CD4-positive, alpha-beta T cell treated with Interferon gamma for 1 hour (primary cell): ENCODE measurements around the gene KANSL1L.
A peak's percentile ranks its signal among the peaks of the same experiment; 100 is the strongest.

Source experiments
- DNase-seq: peaks from one replicate; pipeline ENCODE4 v3.0.0-alpha.2; 2020

Gene KANSL1L

DNA sequence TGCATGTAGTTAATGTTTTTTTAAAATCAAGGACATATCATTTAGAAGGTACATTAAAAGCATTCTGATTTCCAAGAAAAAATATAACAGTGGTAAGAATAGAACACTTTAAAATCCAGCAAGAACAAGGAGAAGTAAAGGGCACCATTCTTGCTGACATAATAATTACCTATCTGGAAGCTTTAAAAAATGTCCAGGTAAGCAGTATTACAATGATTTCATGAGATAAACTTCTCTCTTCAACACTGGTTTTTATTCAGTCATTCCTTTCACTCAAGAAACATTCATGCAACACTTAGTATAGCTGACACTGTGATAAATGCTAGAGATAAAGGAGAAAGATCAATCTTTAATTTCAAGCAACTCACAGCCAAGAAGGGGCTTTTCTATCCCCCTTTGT, 2.9 kb upstream of the KANSL1L start:
- DNase-seq, result no peak

DNA sequence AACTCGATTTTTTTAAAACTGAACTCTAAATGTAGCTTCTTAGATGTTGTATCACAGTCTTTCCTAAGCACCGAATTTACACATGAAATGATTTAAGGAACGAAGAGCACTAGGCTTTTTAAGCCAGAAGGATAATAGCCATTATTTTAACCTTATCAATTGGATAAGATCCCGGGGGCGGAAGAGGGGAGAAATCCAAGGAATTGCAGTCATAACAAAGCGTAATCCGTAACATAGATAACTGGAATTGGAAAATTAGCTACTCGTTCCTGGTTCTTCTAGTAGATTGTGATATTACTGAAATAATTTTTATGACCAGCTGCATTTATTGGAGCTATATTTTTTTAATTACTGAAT, 988 bp upstream of the KANSL1L start:
- DNase-seq, result no peak

DNA sequence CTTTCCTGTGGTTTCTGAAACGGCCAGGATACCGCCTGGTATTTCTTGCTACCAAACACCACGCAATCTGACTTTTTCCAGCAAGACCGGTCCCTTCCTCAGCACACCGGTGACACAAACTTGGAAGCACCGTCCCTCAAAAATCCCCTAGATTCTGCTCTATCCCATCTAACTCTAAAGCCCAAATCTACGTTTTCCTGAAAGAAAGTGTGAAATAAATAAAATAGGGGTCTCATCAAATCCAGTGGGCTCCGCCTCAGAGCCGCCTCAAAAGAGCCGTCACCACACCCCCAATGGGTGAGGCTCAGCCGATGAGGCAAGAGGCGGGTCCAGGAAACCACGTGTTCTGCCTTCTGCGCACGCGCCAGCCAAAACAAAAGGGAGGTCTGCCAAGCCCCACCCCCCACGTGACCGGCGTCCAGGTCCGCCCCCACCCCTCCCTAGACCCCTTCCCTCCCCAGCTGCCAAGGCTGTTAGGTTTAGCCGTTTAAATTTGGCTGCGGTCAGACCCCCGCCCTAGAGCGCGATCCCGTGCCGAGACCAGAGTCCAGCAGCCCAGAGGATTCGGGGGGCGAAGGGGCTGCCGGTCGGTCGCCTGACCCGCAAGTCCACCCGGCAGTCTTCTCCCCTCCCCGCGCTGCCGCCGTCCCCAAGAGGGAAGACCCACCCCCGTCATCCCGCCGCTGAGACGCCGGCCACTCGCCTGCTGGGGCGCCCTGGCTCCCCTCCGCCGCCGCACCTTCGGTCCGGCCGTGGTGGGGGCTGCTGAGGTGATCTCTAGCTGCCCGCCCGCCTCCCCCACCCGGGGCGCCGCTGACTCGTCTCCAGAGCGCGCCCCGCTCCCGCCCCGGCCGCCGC, 534 bp downstream of the KANSL1L start:
- peak; percentile 96 for DNase-seq

DNA sequence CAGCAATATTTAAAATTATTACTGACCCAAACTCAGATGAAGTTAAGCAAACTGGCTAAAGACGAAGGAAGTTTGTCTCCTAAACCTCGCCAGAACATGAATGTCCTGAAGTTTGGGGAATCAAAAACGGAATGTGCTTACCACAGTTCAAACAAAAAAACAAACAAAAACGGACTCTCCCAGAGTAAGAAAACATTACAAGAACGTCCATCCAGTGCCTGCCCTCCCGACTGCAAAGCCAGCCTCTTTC, 1.1 kb downstream of the KANSL1L start:
- DNase-seq, result no peak

DNA sequence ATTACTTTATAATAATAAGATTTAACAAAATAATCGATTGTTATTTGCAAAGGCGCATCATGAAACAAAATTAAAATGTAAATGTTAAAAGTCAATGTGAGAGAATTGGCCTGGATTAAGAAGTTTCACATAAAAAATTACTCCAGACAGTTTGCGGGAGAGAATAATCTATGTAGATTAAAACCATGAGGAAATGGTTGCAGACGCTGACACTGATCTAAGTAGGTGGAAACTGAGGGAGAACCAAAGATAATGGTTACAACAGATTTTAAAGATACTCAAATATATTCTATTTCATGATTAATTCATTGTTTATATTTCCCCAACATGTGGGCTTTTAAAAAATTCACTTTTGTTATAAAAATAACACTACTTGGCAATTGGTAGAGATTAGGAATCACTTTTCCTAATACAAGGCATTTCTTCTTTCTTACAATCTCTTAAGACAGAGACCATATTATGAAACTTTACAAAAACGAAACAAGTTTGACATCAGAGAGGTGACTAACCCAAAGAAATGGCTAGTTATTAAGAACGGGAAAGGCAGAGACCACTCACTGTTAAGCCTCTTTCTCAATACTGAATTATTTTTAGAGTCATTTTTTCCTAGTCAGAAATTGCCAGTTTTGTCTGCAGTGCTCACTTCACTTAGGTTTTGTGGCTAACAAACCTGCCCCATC, 1.6 kb downstream of the KANSL1L start:
- no peak for DNase-seq

DNA sequence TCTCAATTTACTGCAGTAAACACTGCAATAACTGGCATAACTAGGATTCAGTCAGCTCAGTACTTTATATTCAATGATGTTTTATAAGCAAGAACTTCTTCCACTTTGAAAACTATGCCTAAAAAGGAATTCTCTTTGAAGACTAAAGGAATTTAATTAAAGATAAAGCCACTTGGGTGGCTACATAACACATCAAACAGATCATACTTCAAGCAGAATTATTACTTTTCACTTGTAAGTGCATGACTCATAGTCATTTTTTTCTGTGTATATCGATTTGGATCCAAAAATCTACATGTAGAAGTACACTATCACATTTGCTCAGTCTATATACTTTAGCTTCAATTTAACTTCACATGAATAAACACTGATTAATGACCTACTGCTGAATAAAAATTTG, 4.0 kb downstream of the KANSL1L start:
- DNase-seq, result no peak

DNA sequence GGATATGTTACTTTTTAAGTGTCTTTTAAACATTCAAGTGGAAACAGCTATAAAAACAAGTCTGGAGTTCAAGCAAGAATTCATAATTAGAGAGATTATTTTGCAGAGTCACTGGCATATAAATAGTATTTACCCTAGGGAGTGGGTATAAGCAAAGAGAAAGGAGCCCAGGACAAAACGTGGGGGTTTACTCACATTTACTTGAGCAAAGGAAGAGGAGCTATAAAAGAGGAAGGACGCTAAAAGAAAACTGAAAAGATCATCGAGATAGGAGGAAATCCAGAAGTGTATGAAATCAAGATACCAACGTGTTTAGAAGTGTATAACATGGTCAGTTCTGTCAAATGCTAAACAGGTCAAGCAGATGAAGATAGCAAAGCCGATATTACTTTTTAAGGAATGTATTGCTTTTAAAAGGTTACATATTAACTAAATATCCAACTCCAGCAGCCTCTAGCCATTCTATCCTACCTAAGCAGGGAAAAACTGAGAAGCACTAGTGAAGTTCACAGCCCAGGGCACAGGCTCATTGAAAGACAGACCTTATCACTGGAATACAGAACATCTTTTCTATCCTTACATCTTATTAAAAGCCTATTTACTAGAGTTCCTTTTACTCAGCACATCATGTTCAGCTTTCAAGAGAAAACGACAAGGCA, 8.6 kb downstream of the KANSL1L start:
- no peak for DNase-seq

DNA sequence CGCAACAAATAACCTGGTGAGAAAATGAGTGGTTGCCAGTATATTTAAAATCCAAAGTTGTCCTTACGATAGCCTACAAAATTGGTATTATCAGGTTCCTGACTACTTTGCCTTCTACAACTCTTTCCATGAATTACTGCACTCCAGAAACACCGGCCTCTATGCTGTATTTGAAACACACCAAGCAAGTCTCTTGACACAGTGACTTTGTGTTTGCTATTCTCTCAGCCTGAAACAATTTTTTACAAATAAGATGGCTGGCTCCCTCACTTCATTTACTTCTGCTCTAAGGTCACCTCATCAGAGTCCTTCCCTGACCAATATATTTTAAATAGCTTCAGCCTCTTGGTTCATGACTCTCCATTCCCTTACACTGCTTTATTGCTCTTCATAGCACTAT, 12.2 kb downstream of the KANSL1L start:
- DNase-seq, result no peak

DNA sequence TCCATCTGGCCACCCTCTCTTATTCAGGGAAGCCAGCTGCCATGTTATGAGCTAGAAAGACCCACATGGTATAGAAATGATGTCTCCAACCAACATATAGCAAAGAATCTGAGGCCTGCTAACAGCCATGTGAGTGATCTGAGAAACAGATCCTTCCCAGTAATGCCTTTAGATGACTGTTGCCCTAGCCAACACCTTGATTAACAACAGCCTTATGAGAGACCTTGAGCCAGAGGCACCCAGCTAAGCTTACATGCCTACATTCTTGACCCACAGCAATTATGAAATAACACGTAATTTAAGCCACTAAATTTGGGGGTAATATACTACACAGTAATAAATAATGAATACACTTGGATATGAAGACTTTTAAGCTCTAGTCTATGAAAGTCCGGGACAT, 13.0 kb downstream of the KANSL1L start:
- DNase-seq, result no peak

DNA sequence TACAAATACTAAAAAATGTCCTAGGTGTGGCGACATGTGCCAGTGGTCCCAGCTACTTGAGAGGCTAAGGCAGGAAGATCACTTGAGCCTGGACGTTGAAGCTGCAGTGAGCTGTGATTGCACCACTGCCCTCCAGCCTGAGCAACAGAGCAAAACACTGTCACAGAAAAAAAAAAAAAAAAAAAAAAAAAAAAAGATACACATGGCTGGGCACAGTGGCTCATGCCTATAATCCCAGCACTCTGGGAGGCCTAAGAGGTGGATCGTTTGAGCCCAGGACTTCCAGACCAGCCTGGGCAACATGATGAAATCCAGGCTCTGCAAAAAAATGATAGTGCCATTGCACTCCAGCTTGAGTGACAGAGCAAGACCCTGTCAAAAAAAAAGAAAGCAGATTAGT, 13.7 kb downstream of the KANSL1L start:
- no peak for DNase-seq

DNA sequence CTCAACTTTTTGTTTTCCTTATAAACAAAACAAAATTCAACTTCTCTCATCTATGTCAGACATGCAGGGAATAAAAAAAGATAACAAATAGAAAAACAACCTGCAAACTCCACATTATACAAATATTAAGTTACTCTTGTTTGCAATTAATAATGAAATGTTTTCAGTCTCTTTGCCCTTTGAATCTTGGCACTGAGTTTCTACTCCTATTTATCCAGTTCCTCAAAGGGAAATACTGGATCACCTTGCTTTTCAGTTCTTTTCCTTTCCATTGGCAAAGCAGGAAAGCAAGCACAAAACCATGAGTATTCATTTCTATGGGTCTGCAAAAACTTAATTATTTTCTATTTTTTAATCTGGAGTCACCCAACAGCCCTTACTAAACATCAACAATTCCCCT, 23.6 kb downstream of the KANSL1L start:
- DNase-seq, result no peak

DNA sequence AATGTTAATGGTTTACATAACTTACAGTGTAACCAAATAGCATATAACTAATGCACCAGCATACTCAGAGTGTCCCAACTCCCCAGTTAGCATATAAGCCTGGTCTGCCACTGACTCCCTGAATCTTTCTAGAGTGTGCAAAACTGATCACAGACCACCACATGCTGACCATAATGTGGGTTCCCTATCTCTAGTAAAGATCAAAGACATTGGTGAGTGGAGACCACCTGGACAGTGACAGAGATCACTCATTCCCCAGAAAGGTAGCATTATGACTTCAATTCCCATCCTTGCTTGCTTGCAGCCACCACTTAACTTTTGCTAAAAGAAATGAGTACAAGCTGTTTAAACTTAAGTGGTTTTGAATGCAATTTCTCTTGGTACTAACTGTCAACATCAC, 39.0 kb downstream of the KANSL1L start:
- no peak for DNase-seq

DNA sequence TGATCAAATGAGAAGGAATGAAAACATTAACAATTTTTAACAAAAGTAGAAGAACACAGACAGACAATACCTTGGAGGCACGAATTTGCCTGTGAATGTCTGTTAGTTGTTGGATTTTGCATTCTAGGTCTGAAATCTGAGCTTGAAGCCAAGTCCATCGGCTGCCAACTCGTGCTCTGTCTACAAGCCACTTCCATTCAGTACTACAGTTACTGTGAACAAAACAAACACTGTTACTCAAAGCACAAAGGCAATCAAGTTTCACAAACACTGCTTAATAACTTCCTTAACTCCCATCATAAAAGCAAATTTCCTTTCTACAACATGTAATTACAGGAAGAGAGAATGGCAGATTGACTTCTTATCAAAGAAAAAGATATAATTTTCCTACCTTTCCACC, 42.2 kb downstream of the KANSL1L start:
- no peak for DNase-seq

DNA sequence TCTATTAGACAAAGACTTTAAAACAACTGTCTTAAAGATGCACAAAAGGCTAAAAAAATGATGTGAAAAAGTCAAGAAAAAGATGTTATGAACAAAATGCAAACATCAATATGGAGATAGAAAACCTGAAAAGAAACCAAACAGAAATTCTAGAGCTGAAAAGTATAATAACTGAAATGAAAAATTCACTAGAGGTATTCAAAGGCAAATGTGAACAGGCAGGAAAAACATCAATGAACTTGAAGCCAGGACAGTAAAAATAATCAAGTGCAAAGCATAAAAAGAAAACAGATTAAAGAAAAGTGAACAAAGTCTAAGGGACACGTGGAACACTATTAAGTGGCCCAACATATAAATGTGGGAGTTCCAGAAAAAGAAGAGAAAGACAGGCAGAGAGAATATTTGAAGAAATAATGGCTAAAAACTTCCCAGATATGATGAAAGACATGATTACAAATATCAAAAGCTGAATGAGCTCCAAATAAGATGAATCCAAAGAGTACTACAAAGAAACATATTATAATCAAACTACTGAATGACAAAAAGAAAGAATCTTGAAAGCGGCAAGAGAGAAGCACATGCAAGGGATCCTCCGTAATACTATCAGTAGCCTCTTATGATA, 57.5 kb downstream of the KANSL1L start:
- no peak for DNase-seq

DNA sequence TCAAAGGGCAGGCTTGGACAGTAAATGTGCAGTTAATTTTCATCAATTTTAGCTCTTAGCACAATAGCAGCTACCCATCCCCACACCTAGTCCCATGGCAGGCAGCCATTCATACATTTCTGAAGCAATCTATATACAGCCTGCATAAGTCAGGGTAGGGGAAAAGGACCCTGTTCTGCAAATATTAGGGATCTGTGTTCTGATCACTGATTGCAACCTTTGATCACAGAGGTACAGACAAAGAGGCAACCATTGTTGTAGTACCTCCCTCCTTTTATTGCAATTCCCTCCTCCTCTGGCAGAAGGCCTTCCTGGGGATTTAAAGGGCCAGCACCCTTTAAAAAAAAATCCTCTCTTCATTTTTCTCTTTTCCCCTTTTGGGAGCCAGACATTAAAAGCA, 58.3 kb downstream of the KANSL1L start:
- no peak for DNase-seq

DNA sequence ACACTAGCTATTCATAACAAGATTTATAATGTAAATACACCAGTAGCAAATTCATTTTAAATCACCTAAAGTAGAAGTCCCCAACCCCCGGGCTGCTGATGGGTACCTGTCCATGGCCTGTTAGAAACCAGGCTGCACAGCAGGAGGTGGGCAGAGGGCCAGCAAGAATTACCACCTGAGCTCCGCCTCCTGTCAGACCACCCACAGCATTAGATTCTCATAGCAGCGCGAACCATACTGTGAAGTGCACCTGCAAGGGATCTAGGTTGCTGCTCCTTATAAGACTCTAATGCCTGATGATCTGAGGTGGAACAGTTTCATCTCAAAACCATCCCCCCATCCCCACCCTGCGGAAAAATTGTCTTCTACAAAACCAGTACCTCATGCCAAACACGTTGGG, 71.3 kb downstream of the KANSL1L start:
- DNase-seq, result no peak

DNA sequence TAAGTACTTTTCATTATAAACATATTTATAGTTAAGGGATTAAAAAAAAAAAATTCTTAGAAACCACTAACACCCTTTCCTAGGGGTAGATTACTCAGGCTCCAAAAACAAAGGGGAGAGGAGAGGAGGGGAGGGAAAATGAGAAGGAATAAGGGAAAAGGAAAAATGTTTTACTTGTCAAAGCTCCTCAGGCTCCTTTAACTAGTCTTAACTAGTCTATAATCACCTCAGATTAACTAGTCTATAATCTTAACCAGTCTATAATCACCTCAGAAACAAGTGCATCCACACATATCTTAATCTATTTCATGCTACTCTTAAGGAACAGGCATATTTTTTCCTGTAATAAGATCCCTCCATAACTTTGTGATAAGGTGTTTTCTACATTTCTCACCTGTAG, 76.4 kb downstream of the KANSL1L start:
- DNase-seq, result no peak

DNA sequence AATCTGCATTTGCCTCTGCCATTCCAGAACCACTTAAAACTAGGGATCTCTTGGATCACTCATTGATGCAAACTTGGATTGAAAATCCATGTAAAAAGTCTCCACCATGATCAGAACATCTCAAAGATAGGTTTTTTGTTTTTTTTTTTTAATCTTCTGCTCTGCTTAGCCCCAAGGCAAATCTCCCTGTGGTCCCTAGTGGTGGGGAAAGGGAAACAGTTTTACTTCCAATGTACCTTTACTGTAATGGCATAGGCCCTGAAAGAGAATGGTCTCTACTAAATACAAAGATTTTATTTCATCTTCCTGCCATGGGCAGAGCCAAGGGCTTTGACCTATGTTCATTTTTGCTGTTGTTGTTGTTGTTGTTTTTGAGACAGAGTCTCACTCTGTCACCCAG, 78.4 kb downstream of the KANSL1L start:
- DNase-seq, result no peak

DNA sequence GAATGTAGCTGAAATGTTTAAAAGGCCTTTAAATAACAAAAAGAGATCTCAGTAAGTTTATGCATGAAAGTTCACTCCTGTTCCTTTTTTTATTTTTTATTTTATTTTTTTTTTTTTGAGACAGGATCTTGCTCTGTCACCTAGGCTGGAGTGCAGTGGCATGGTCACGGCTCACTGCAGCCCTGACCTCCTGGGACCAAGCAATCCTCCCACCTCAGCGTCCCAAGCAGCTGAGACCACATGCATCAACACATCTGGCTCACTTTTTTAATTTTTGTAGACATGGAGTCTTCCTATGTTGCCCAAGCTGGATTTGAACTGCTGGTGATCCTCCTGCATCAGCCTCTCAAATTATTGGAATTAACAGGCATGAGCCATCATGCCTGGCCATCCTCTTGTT, 84.3 kb downstream of the KANSL1L start:
- DNase-seq, result no peak

DNA sequence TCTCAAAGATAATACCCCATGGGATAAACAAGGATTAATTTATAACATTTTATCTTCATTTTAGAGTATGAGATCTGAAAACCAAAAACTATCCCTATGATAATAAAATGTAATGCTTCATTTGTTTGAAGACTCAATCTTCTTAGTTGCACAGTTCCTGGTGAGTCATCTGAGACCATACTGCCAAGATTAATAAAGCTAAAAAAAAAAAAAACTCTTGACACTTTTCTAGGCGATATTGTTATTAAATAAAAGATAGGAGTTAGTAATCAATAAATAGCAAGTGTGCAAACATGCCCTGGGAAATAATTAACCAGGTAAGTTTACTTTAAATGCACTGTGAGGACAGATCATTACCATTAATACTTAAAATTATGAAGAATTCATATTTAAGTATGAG, 84.9 kb downstream of the KANSL1L start:
- no peak for DNase-seq

DNA sequence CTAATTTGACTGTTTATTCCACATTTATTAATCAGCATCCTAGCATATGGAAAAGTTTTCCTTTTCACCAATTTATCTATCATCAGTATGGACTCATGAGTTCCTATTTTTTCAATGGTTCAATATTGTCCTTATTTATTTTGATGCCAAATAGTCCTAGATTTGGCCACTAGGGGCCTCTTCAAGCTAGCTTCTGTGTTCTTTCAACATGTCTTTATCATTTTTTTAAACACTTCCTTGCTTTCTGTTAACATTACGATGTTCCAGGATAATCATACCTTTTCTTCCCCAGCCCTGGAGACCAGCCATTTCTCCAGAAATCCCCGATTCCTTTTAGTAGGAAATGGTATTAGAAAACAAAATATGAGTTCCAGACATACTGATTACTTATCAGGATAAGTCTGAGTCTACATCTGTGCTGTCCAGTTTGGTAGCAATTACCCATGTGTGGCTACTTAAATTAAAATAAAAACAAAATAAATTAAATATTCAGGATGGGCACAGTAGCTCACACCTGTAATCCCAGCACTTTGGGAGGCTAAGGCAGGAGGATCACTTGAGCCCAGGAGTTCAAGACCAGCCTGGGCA, 98.2 kb downstream of the KANSL1L start:
- DNase-seq, result no peak

DNA sequence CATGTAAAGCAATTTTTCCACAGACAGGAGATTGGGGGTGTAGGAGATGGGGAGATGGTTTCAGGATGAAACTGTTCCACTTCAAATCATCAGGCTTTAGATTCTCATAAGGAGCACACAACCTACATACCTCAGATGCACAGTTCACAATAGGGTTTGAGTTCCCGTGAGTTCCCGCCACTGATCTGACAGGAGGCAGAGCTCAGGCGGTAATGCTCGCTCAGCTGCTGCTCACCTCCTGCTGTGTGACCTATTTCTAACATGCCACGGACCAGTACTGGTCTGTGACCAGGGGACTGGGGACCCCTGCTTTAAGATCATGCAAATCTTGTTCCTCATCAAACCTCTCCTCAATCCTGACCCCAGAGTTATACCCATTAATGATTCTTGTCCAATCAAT, 98.7 kb downstream of the KANSL1L start:
- no peak for DNase-seq

DNA sequence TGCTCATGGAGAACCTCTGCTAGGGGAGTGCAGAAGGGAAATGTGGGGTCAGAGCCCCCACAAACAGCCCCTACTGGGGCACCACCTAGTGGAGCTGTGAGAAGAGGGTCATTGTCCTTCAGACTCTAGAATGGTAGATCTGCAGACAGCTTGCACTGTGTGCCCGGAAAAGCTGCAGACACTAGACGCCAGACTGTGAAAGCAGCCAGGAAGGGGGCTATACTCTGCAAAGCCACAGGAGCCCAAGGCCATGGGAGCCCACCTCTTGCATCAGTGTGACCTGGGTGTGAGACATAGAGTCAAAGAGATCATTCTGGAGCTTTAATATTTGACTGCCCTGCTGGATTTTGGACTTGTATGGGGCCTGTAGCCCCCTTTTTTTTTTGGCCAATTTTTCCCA, 107.9 kb downstream of the KANSL1L start:
- DNase-seq, result no peak

DNA sequence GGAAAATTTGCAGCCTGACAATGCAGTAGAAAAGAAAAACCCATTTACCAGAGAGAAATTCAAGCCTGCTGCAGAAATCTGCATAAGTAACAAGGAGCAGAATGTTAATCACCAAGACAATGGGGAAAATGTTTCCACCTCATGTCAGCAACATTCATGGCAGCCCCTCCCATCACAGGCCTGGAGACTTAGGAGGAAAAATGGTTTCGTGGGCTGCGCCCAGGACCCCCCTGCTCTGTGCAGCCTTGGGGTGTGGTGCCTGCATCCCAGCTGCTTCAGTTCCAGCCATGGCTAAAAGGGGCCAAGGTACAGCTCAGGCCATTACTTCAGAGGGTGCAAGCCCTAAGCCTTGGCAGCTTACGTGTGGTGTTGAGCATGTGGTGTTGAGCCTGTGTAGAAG, 115.4 kb downstream of the KANSL1L start:
- DNase-seq, result no peak
